GM19099 (cell line): Measurements from ENCODE around the gene MAP1B.

ENCODE experiments used
- POLR2A ChIP-seq: IDR thresholded peaks from 3 replicates; pipeline ENCODE4 v1.6.1; 2011; ENCODE audit warnings: low read depth; ENCODE audit not compliant: insufficient read length; ENCODE audit errors: extremely low read depth

The MAP1B gene

GRCh38 chr5:72248410-72248981 is 141.2 kb downstream of the MAP1B start:
- no peak for TF ChIP-seq POLR2A

DNA sequence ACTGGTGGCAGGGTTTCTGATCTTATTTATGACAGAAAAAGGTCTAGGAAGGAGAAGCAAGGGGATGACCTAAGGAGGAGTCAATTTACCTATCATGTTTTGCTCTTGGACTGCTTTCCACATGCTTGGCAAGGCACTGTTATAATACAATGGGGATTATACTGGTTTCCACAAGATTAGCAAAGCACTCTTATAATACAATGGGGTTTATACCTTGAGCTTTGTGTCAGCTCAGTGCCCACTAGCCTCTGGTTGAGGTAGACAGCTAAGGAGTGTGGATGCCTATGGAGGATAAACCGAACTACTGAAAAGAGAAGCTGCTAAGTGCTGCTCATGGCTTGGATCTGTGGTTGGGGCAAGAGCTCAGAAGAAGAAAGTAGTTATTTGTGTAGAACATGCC is 144.1 kb downstream of the MAP1B start:
- TF ChIP-seq POLR2A = no peak

- no peak for TF ChIP-seq POLR2A
These were observed 144.7 kb downstream of the MAP1B start for GRCh38 chr5:72252008-72252407.

DNA sequence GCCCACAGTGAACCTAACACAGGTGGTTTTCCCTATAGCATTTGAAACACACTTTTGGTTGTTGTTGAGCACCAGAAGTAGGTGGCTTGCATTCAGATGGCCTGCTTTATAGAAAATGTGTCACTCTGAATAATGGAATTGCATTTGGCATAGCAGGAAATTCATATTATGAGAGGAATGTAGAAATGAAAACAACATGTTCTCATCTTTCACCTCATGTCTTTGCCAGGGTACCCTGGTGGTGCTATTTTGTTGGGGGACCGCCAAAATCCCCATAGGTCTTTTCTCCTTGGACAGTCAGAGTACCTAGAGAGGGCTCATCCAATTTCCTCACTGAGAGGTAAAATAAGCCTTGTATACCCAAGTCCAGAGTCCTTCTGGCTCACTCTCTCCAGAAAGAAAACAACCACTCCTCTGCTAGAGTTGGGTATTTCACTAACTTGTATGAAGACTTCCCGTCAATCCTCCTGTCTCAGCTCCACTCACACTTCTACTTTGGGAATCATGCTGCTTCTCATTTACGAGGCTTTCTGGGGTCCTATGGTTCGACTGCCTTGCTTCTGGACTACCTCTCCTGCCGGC is 145.4 kb downstream of the MAP1B start:
- no peak for TF ChIP-seq POLR2A

- no peak for TF ChIP-seq POLR2A
These were observed 148.0 kb downstream of the MAP1B start for GRCh38 chr5:72255237-72255636.

DNA sequence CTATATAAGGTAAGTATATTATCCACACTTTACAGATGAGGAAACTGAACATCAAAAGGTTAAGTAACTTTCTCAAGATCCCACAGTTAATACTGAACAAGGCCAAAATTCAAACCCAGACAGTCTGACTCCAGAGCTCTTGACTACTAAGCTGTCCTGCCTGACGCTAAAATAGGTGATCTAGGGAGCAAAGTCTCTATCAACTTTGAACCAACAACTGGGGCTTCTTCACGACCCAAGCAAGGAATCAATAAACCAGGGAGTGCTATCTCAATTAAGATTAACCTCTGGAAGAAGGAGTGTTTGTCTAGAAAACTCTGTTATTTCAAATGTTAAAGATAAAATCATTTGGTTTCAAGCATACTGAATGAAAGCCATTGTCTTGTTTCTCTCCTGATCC is 148.4 kb downstream of the MAP1B start:
- no peak for TF ChIP-seq POLR2A

DNA sequence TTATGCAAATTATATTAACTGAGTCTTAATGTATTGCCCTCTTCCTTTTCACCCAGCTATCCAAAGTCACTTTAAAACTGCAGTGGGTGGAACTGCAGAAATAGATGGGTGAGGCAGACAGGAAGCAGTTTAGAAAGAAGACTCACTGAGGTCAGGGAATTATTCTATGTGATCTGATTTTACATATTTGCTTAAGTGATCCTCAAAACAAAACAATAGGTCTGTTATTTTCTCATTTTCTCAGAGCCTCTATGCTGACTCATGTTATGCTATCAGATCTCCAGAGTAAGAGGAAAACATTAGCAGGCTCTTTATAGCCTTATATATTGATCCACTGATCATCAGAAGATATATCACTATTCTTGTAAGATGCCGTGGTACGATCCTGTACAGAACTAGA is 149.3 kb downstream of the MAP1B start:
- no peak for TF ChIP-seq POLR2A
